Prostate gland (tissue), 2 donors: ENCODE data around the gene TAS2R46.

ENCODE experiments used
- POLR2A ChIP-seq: fragments of 450-650 bp; IDR thresholded peaks from one replicate; pipeline ENCODE4 v1.6.1; 2016; ENCODE audit warnings: antibody characterized with exemption, mild to moderate bottlenecking
- POLR2AphosphoS5 ChIP-seq: sonication (generic); formaldehyde crosslinking; IDR thresholded peaks from one replicate; pipeline ENCODE4 v1.6.1; 2017; ENCODE audit warnings: antibody characterized with exemption
- TF ChIP-seq, protein P1 (sequence below), 4 experiments: fragments of 200-600 bp in 2 of 4; fragments of 450-650 bp in 2 of 4; sonication (generic) in 2 of 4; IDR thresholded peaks; 1 replicate in 3 of 4; 2 replicates in 1 of 4; pipeline ENCODE4 v1.5.1; 2016 to 2019; ENCODE audit warnings: antibody characterized with exemption in 4 of 4, mild to moderate bottlenecking in 2 of 4, moderate library complexity in 2 of 4

DNA sequence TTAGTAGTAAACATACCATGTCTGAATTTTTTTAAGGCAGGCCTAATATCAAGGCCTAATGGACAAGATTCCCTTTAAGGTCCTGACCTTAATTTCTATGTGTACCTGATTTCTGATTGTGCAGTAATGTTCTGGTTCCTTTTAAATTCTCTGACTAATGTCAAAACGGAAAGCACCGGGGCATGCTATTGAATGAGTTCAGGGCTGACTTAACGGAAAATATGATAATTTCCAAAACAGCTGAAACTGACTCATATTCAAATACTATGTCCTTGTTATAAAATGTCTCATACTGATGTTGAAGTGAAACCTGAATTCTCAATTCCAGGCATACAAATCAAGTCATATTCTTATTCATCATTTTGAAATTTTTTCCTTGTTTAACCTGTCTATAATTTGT, 23.3 kb upstream of the TAS2R46 start:
- TF ChIP-seq, protein P1, sequence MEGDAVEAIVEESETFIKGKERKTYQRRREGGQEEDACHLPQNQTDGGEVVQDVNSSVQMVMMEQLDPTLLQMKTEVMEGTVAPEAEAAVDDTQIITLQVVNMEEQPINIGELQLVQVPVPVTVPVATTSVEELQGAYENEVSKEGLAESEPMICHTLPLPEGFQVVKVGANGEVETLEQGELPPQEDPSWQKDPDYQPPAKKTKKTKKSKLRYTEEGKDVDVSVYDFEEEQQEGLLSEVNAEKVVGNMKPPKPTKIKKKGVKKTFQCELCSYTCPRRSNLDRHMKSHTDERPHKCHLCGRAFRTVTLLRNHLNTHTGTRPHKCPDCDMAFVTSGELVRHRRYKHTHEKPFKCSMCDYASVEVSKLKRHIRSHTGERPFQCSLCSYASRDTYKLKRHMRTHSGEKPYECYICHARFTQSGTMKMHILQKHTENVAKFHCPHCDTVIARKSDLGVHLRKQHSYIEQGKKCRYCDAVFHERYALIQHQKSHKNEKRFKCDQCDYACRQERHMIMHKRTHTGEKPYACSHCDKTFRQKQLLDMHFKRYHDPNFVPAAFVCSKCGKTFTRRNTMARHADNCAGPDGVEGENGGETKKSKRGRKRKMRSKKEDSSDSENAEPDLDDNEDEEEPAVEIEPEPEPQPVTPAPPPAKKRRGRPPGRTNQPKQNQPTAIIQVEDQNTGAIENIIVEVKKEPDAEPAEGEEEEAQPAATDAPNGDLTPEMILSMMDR (IDR thresholded peaks at IDR 0.05) = no peak
- no peak for TF ChIP-seq POLR2A
- no peak for TF ChIP-seq POLR2AphosphoS5
